Measurements from ENCODE around the gene CELSR1.
A peak's percentile ranks its signal among the peaks of the same experiment; 100 is the strongest.

Gene CELSR1

GRCh38 chr22:46568102-46568809 is 30.8 kb upstream of the CELSR1 start:
- TF ChIP-seq CTCF (IDR thresholded peaks at IDR 0.05; ENCODE audit: borderline replicate concordance, insufficient read depth, low read depth, low read length) = no peak
- H3K4me3 ChIP-seq (ENCODE audit: low read depth, low read length) = no peak overlapping the region

GRCh38 chr22:46567471-46567870 is 30.1 kb upstream of the CELSR1 start:
- TF ChIP-seq CTCF (IDR thresholded peaks at IDR 0.05; ENCODE audit: borderline replicate concordance, insufficient read depth, low read depth, low read length) = no peak
- no peak overlapping the region for H3K4me3 ChIP-seq (ENCODE audit: low read depth, low read length)

- H3K4me3 ChIP-seq (ENCODE audit: low read depth, low read length) = no peak overlapping the region
Observed at GRCh38 chr22:46564084-46564714, 26.8 kb upstream of the CELSR1 start.

GRCh38 chr22:46563381-46564083 is 26.1 kb upstream of the CELSR1 start:
- TF ChIP-seq CTCF (IDR thresholded peaks at IDR 0.05; ENCODE audit: borderline replicate concordance, insufficient read depth, low read depth, low read length) = peak; percentile 88
- peak overlapping the region; percentile 21 for H3K4me3 ChIP-seq (ENCODE audit: low read depth, low read length)

More at GRCh38 chr22:46564084-46564714, 26.8 kb upstream of the CELSR1 start:
- TF ChIP-seq CTCF (IDR thresholded peaks at IDR 0.05; ENCODE audit: borderline replicate concordance, insufficient read depth, low read depth, low read length) = no peak

- TF ChIP-seq CTCF (IDR thresholded peaks at IDR 0.05; ENCODE audit: borderline replicate concordance, insufficient read depth, low read depth, low read length) = no peak
- no peak overlapping the region for H3K4me3 ChIP-seq (ENCODE audit: low read depth, low read length)
Observed at GRCh38 chr22:46561435-46561905, 24.1 kb upstream of the CELSR1 start.

GRCh38 chr22:46560696-46561295 is 23.4 kb upstream of the CELSR1 start:
- no peak overlapping the region for H3K4me3 ChIP-seq (ENCODE audit: low read depth, low read length)
- TF ChIP-seq CTCF (IDR thresholded peaks at IDR 0.05; ENCODE audit: borderline replicate concordance, insufficient read depth, low read depth, low read length) = no peak
